ENCODE results near the gene RBBP9.

DNA sequence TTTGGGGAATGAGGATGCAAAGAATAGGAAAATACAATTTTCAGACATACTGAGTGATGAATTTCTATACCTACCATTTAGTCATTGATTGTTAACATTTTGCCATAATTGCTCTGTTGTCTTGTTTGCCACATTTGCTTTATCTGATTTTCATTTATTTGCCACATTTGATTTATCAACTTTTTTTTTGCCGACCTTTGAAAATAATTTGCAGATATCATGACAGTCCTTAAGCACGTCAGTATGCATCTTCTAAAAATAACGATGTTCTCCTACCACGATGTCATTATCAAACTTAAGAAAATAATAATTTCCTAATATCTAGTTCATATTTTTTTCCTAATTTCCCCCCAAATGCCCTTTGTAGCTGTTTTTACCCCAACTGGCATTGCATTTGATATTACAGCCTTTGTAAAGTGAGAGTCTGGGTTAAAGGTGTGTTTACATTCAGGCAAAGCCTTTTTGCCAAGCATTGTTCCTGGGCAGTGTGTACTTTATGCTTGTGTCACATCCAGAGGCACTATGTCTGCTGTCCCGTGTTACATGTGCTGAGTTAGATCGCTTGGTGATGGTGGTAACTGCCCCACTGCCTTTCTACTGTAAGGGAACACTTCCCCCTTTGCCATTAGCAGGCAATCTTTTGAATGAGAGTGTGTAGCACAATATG lies 37.1 kb upstream of the RBBP9 start:
- TF ChIP-seq, protein P1, sequence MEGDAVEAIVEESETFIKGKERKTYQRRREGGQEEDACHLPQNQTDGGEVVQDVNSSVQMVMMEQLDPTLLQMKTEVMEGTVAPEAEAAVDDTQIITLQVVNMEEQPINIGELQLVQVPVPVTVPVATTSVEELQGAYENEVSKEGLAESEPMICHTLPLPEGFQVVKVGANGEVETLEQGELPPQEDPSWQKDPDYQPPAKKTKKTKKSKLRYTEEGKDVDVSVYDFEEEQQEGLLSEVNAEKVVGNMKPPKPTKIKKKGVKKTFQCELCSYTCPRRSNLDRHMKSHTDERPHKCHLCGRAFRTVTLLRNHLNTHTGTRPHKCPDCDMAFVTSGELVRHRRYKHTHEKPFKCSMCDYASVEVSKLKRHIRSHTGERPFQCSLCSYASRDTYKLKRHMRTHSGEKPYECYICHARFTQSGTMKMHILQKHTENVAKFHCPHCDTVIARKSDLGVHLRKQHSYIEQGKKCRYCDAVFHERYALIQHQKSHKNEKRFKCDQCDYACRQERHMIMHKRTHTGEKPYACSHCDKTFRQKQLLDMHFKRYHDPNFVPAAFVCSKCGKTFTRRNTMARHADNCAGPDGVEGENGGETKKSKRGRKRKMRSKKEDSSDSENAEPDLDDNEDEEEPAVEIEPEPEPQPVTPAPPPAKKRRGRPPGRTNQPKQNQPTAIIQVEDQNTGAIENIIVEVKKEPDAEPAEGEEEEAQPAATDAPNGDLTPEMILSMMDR (IDR thresholded peaks at IDR 0.05; ENCODE audit: poor library complexity, severe bottlenecking): no peak
- TF ChIP-seq, protein P2, sequence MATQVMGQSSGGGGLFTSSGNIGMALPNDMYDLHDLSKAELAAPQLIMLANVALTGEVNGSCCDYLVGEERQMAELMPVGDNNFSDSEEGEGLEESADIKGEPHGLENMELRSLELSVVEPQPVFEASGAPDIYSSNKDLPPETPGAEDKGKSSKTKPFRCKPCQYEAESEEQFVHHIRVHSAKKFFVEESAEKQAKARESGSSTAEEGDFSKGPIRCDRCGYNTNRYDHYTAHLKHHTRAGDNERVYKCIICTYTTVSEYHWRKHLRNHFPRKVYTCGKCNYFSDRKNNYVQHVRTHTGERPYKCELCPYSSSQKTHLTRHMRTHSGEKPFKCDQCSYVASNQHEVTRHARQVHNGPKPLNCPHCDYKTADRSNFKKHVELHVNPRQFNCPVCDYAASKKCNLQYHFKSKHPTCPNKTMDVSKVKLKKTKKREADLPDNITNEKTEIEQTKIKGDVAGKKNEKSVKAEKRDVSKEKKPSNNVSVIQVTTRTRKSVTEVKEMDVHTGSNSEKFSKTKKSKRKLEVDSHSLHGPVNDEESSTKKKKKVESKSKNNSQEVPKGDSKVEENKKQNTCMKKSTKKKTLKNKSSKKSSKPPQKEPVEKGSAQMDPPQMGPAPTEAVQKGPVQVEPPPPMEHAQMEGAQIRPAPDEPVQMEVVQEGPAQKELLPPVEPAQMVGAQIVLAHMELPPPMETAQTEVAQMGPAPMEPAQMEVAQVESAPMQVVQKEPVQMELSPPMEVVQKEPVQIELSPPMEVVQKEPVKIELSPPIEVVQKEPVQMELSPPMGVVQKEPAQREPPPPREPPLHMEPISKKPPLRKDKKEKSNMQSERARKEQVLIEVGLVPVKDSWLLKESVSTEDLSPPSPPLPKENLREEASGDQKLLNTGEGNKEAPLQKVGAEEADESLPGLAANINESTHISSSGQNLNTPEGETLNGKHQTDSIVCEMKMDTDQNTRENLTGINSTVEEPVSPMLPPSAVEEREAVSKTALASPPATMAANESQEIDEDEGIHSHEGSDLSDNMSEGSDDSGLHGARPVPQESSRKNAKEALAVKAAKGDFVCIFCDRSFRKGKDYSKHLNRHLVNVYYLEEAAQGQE (IDR thresholded peaks at IDR 0.05; ENCODE audit: borderline replicate concordance): no peak
- TF ChIP-seq EP300 (conservative IDR thresholded peaks at IDR 0.05; ENCODE audit: poor library complexity, severe bottlenecking) (no peak), RAD21 (conservative IDR thresholded peaks at IDR 0.05) (no peak)
